ENCODE measurements around the gene SLC38A11. TPM values are rescaled to one million over a fixed set of nuclear protein-coding genes. Genes with fewer than 3 reads are reported as not detected.

The SLC38A11 gene
- total RNA-seq, 1 donor, result not detected

GRCh38 chr2:164960159-164960558, 4.8 kb upstream of the SLC38A11 start:
- no peak overlapping the region for H3K27ac ChIP-seq (ENCODE audit: low read depth, low read length)
- H3K4me1 ChIP-seq (ENCODE audit: insufficient read depth, low read length), result peaks cover 9% of the 10 kb centered on the region
- H3K27me3 ChIP-seq (ENCODE audit: insufficient read depth, low read length), result no peaks in the 10 kb centered on the region
- no peak for DNase-seq (ENCODE audit: insufficient read length, low spot score, missing footprints)
- H4K20me1 ChIP-seq (ENCODE audit: insufficient read depth, low read length), result no peaks in the 10 kb centered on the region
- H3K4me3 ChIP-seq (ENCODE audit: insufficient read depth, low read length), result no peak overlapping the region
- H2AFZ ChIP-seq (ENCODE audit: low read length), result no peak overlapping the region
- no peak for TF ChIP-seq CTCF (IDR thresholded peaks at IDR 0.05; ENCODE audit: extremely low read depth, low read depth, low read length)
- H3K79me2 ChIP-seq (ENCODE audit: insufficient read depth, low read length), result no peaks in the 10 kb centered on the region
- no peaks in the 10 kb centered on the region for H3K9me3 ChIP-seq (ENCODE audit: low read depth, low read length)
- no peak overlapping the region for H3K4me2 ChIP-seq (ENCODE audit: insufficient read depth, low read length)
- no peaks in the 10 kb centered on the region for H3K36me3 ChIP-seq (ENCODE audit: insufficient read depth, low read length)

GRCh38 chr2:164954186-164954585, 1.1 kb downstream of the SLC38A11 start:
- H3K4me2 ChIP-seq (ENCODE audit: insufficient read depth, low read length), result no peak overlapping the region
- no peaks in the 10 kb centered on the region for H3K79me2 ChIP-seq (ENCODE audit: insufficient read depth, low read length)
- no peak overlapping the region for H3K27ac ChIP-seq (ENCODE audit: low read depth, low read length)
- no peak overlapping the region for H2AFZ ChIP-seq (ENCODE audit: low read length)
- peaks cover 22% of the 10 kb centered on the region for H3K27me3 ChIP-seq (ENCODE audit: insufficient read depth, low read length)
- peaks cover 3% of the 10 kb centered on the region for H3K4me1 ChIP-seq (ENCODE audit: insufficient read depth, low read length)
- TF ChIP-seq CTCF (IDR thresholded peaks at IDR 0.05; ENCODE audit: extremely low read depth, low read depth, low read length), result no peak
- no peaks in the 10 kb centered on the region for H4K20me1 ChIP-seq (ENCODE audit: insufficient read depth, low read length)
- no peaks in the 10 kb centered on the region for H3K36me3 ChIP-seq (ENCODE audit: insufficient read depth, low read length)
- DNase-seq (ENCODE audit: insufficient read length, low spot score, missing footprints), result no peak
- no peak overlapping the region for H3K4me3 ChIP-seq (ENCODE audit: insufficient read depth, low read length)
- H3K9me3 ChIP-seq (ENCODE audit: low read depth, low read length), result no peaks in the 10 kb centered on the region

GRCh38 chr2:164953279-164953678, 2.0 kb downstream of the SLC38A11 start:
- H3K4me3 ChIP-seq (ENCODE audit: insufficient read depth, low read length), result no peak overlapping the region
- no peaks in the 10 kb centered on the region for H3K9me3 ChIP-seq (ENCODE audit: low read depth, low read length)
- H3K4me1 ChIP-seq (ENCODE audit: insufficient read depth, low read length), result peaks cover 3% of the 10 kb centered on the region
- H4K20me1 ChIP-seq (ENCODE audit: insufficient read depth, low read length), result no peaks in the 10 kb centered on the region
- TF ChIP-seq CTCF (IDR thresholded peaks at IDR 0.05; ENCODE audit: extremely low read depth, low read depth, low read length), result no peak
- H3K36me3 ChIP-seq (ENCODE audit: insufficient read depth, low read length), result no peaks in the 10 kb centered on the region
- H3K4me2 ChIP-seq (ENCODE audit: insufficient read depth, low read length), result no peak overlapping the region
- no peaks in the 10 kb centered on the region for H3K79me2 ChIP-seq (ENCODE audit: insufficient read depth, low read length)
- no peak for DNase-seq (ENCODE audit: insufficient read length, low spot score, missing footprints)
- H3K27me3 ChIP-seq (ENCODE audit: insufficient read depth, low read length), result peaks cover 22% of the 10 kb centered on the region
- H2AFZ ChIP-seq (ENCODE audit: low read length), result no peak overlapping the region
- no peak overlapping the region for H3K27ac ChIP-seq (ENCODE audit: low read depth, low read length)

GRCh38 chr2:164952057-164952702, 3.1 kb downstream of the SLC38A11 start:
- Histone ChIP-seq H3K36me3 (ENCODE audit: insufficient read depth, low read length) (no peaks in the 10 kb centered on the region), H4K20me1 (ENCODE audit: insufficient read depth, low read length) (no peaks in the 10 kb centered on the region), H3K4me1 (ENCODE audit: insufficient read depth, low read length) (peaks cover 3% of the 10 kb centered on the region), H3K4me3 (ENCODE audit: insufficient read depth, low read length) (no peak overlapping the region), H3K79me2 (ENCODE audit: insufficient read depth, low read length) (no peaks in the 10 kb centered on the region), H3K4me2 (ENCODE audit: insufficient read depth, low read length) (no peak overlapping the region), H2AFZ (ENCODE audit: low read length) (no peak overlapping the region), H3K27me3 (ENCODE audit: insufficient read depth, low read length) (peaks cover 22% of the 10 kb centered on the region), H3K27ac (ENCODE audit: low read depth, low read length) (no peak overlapping the region), H3K9me3 (ENCODE audit: low read depth, low read length) (no peaks in the 10 kb centered on the region)
- TF ChIP-seq CTCF (IDR thresholded peaks at IDR 0.05; ENCODE audit: extremely low read depth, low read depth, low read length), result no peak
- no peak for DNase-seq (ENCODE audit: insufficient read length, low spot score, missing footprints)

Data from osteoblast (primary cell).